Globus pallidus (tissue), 1 donor: Measurements from ENCODE around the gene CPNE9.
"Not testable (repeated sequence)": the region's sequence is repeated elsewhere in the genome, so short reads cannot be mapped to it uniquely, and the experiment has no call there.

Experiments
- DNase-seq: peaks from one replicate; pipeline ENCODE4 v3.0.0-alpha.2; 2015; ENCODE audit warnings: low spot score

CPNE9 gene

GRCh38 chr3:9746330-9746729 lies 42.7 kb downstream of the CPNE9 start:
- no peak for DNase-seq

- no peak for DNase-seq
Observed at GRCh38 chr3:9747267-9747666, 43.6 kb downstream of the CPNE9 start.

- no peak for DNase-seq
Observed at GRCh38 chr3:9748031-9748430, 44.4 kb downstream of the CPNE9 start.

GRCh38 chr3:9749296-9749644 lies 45.6 kb downstream of the CPNE9 start:
- DNase-seq: no peak

GRCh38 chr3:9749645-9750555 lies 46.3 kb downstream of the CPNE9 start, which contains the start of gene OGG1:
Gene OGG1, plus strand, starts transcription at chr3:9749952. Its CDS starts 335 bp downstream, at chr3:9750287.
- peak; percentile 97 for DNase-seq

GRCh38 chr3:9750556-9751411 lies 47.2 kb downstream of the CPNE9 start:
- DNase-seq: no peak

- DNase-seq: no peak
Observed at GRCh38 chr3:9754678-9755077, 51.0 kb downstream of the CPNE9 start.

GRCh38 chr3:9757427-9757826 lies 53.8 kb downstream of the CPNE9 start:
- DNase-seq: no peak

GRCh38 chr3:9760779-9761505 lies 57.3 kb downstream of the CPNE9 start:
- DNase-seq: no peak

- no peak for DNase-seq
Observed at GRCh38 chr3:9761919-9762318, 58.3 kb downstream of the CPNE9 start.

- DNase-seq: no peak
Observed at GRCh38 chr3:9762871-9763270, 59.2 kb downstream of the CPNE9 start.

GRCh38 chr3:9765865-9766264 lies 62.2 kb downstream of the CPNE9 start:
- no peak for DNase-seq

- no peak for DNase-seq
Observed at GRCh38 chr3:9767418-9767817, 63.8 kb downstream of the CPNE9 start.

- no peak for DNase-seq
Observed at GRCh38 chr3:9768141-9768775, 64.6 kb downstream of the CPNE9 start.

GRCh38 chr3:9769012-9769411 lies 65.4 kb downstream of the CPNE9 start:
- no peak for DNase-seq

GRCh38 chr3:9769426-9770275 lies 66.0 kb downstream of the CPNE9 start, which contains the start of gene CAMK1:
Gene CAMK1, minus strand, starts transcription at chr3:9769947. Its CDS starts 2,198 bp downstream, at chr3:9767749.
- DNase-seq: peak; percentile 60

- peak; percentile 62 for DNase-seq
Observed at GRCh38 chr3:9770276-9770812, 66.7 kb downstream of the CPNE9 start.

GRCh38 chr3:9771007-9771406 lies 67.4 kb downstream of the CPNE9 start:
- DNase-seq: not testable (repeated sequence)

- DNase-seq: no peak
Observed at GRCh38 chr3:9776896-9777693, 73.5 kb downstream of the CPNE9 start.

- no peak for DNase-seq
Observed at GRCh38 chr3:9777694-9778021, 74.0 kb downstream of the CPNE9 start.
